ENCODE results near the gene RIN1. TPM values are rescaled to one million over a fixed set of nuclear protein-coding genes. Genes with fewer than 3 reads are reported as not detected.
A peak's percentile ranks its signal among the peaks of the same experiment; 100 is the strongest.

Gene RIN1
- total and polyA plus RNA-seq, 2 of the 13 experiments (the other 11 are each of a cell fraction or from before 2014, with no cell fraction given) = 2.4 to 4.1 TPM

- no peaks in the 10 kb centered on the region for H4K20me1 ChIP-seq (ENCODE audit: insufficient read depth, low read length)
- peak; percentile 85 for TF ChIP-seq ZNF768 (CRISPR knock-in tag; IDR thresholded peaks at IDR 0.05)
- peak; percentile 79 for TF ChIP-seq ZMYM3 (CRISPR knock-in tag; IDR thresholded peaks at IDR 0.05)
- TF ChIP-seq ZNF232 (CRISPR knock-in tag; IDR thresholded peaks at IDR 0.05; ENCODE audit: borderline replicate concordance) = no peak
- FAIRE-seq = no peak
- DNase-seq (ENCODE audit: low spot score) = no peak
- BruUV-seq (replicated peaks) = no TSS peak
- no peak overlapping the region for H2AFZ ChIP-seq (ENCODE audit: low read length)
- H3K27ac ChIP-seq (ENCODE audit: extremely low read length, insufficient read depth, low read length) = peak overlapping the region; percentile 97
- H3K9me3 ChIP-seq (ENCODE audit: low read length) = no peaks in the 10 kb centered on the region
- peaks cover 61% of the 10 kb centered on the region for H3K4me1 ChIP-seq (ENCODE audit: insufficient read depth, low read length)
- 0% methylated on average over 1 of the region's 1 CpG for WGBS (ENCODE audit: low lambda C conversion rate)
- H3K9ac ChIP-seq (ENCODE audit: insufficient read depth, low read depth, low read length) = peak overlapping the region; percentile 83
- H3K27me3 ChIP-seq (ENCODE audit: control insufficient read depth in 1 of 2, insufficient read depth in 2 of 2, low read length in 2 of 2) = 0 out of 5 replicates have a peak, but pooled peaks cover 0 to 3% of the 10 kb centered on the region in 2 experiments
- H3K4me3 ChIP-seq (replicated peaks in 1 of 3; ENCODE audit: insufficient read depth in 1 of 3, low read depth in 2 of 3, low read length in 3 of 3) = peak overlapping the region in 2 of 3 experiments; percentile 67 to 93; a peak in 3 of 6 replicates
- H3K79me2 ChIP-seq (ENCODE audit: insufficient read depth, low read length) = no peaks in the 10 kb centered on the region
- ChIA-PET CTCF (ENCODE audit: low intra/inter-chr PET ratio, low total read pairs) (interaction anchor here (4.2 kb wide), 1 partner anchor 23 kb away, joined by 32 read pairs; the partner anchor contains the start of gene RIN1), POLR2A (interaction anchor here (1.3 to 5.2 kb wide), 9 partner anchors 8 to 37 kb away, joined by 3 to 121 read pairs (median 27); partner anchors contain the start of genes B4GAT1, RIN1, TMEM151A and YIF1A)
- intact Hi-C loops (cut with micrococcal nuclease; ENCODE audit: unreplicated experiment) = loop anchor here (10.0 kb wide), 1 partner anchor 71 kb away; no protein-coding TSS in a partner anchor
- H3K4me2 ChIP-seq (ENCODE audit: low read depth, low read length) = peak overlapping the region; percentile 89
- no peaks in the 10 kb centered on the region for H3K36me3 ChIP-seq (replicated peaks in 1 of 2; ENCODE audit: control insufficient read depth in 1 of 2, insufficient read depth in 2 of 2, low read length in 2 of 2)
- in situ Hi-C loops (cut with HindIII; ENCODE audit: extremely low pct_ligation_motif_present, low pct_unique_long_range_greater_than_20kb) = no loop called here
- ATAC-seq = no peak
These were observed 22.1 kb downstream of the RIN1 start for GRCh38 chr11:66314186-66314501.

- DNase-seq (ENCODE audit: low spot score) (peak; percentile 69), ATAC-seq (peak; percentile 11), FAIRE-seq (peak; percentile 50)
- in situ Hi-C loops (cut with HindIII; ENCODE audit: extremely low pct_ligation_motif_present, low pct_unique_long_range_greater_than_20kb) (no loop called here), intact Hi-C loops (cut with micrococcal nuclease; ENCODE audit: unreplicated experiment) (loop anchor here (10.0 kb wide), 1 partner anchor 71 kb away; no protein-coding TSS in a partner anchor)
- TSS peak; percentile 85 for BruUV-seq (replicated peaks)
- ChIA-PET POLR2A (interaction anchor here (0.8 to 5.2 kb wide), 27 partner anchors 8 to 529 kb away, joined by 3 to 121 read pairs (median 9); partner anchors contain the start of genes B4GAT1, BANF1, BRMS1 and CCDC85B), CTCF (ENCODE audit: low intra/inter-chr PET ratio, low total read pairs) (interaction anchor here (2.8 to 4.2 kb wide), 2 partner anchors 8 to 23 kb away, joined by 24 to 32 read pairs; partner anchors contain the start of gene RIN1)
- H3K27me3 ChIP-seq (ENCODE audit: control insufficient read depth in 1 of 2, insufficient read depth in 2 of 2, low read length in 2 of 2) = 0 out of 5 replicates have a peak, but pooled peaks cover 0 to 3% of the 10 kb centered on the region in 2 experiments
- H3K9ac ChIP-seq (ENCODE audit: insufficient read depth, low read depth, low read length) = peak overlapping the region; percentile 83
- no peak overlapping the region for H2AFZ ChIP-seq (ENCODE audit: low read length)
- no peaks in the 10 kb centered on the region for H3K79me2 ChIP-seq (ENCODE audit: insufficient read depth, low read length)
- peaks cover 57% of the 10 kb centered on the region for H3K4me1 ChIP-seq (ENCODE audit: insufficient read depth, low read length)
- H3K9me3 ChIP-seq (ENCODE audit: low read length) = no peaks in the 10 kb centered on the region
- H3K4me3 ChIP-seq (replicated peaks in 1 of 3; ENCODE audit: insufficient read depth in 1 of 3, low read depth in 2 of 3, low read length in 3 of 3) = peak overlapping the region; percentile 67 to 93 (median 71)
- H3K4me2 ChIP-seq (ENCODE audit: low read depth, low read length) = peak overlapping the region; percentile 89
- no peaks in the 10 kb centered on the region for H3K36me3 ChIP-seq (replicated peaks in 1 of 2; ENCODE audit: control insufficient read depth in 1 of 2, insufficient read depth in 2 of 2, low read length in 2 of 2)
- H4K20me1 ChIP-seq (ENCODE audit: insufficient read depth, low read length) = no peaks in the 10 kb centered on the region
- WGBS (ENCODE audit: low lambda C conversion rate) = 5% methylated on average over 6 of the region's 38 CpGs
- H3K27ac ChIP-seq (ENCODE audit: extremely low read length, insufficient read depth, low read length) = peak overlapping the region; percentile 97
- TF ChIP-seq PTBP1 (IDR thresholded peaks at IDR 0.05; ENCODE audit: low read depth, low read length, poor library complexity, severe bottlenecking) = peak; percentile 32
- peak; percentile 87 for TF ChIP-seq ZFX (CRISPR knock-in tag; IDR thresholded peaks at IDR 0.05; ENCODE audit: low read depth)
- 0 out of 2 replicates have a peak, but pooled peaks have one; percentile 25 for TF ChIP-seq HINFP (CRISPR knock-in tag; IDR thresholded peaks at IDR 0.05; ENCODE audit: low read depth)
- TF ChIP-seq ZNF891 (CRISPR knock-in tag; IDR thresholded peaks at IDR 0.05) = 0 out of 2 replicates have a peak, but pooled peaks have one; percentile 30
- no peak for TF ChIP-seq GPBP1L1 (CRISPR knock-in tag; IDR thresholded peaks at IDR 0.05)
- TF ChIP-seq MIER3 (CRISPR knock-in tag; IDR thresholded peaks at IDR 0.05; ENCODE audit: borderline replicate concordance) = no peak
- TF ChIP-seq RARA (CRISPR knock-in tag; IDR thresholded peaks at IDR 0.05) = no peak
- no peak for TF ChIP-seq PITX1 (CRISPR knock-in tag; IDR thresholded peaks at IDR 0.05)
- TF ChIP-seq POLR2AphosphoS5 (IDR thresholded peaks at IDR 0.05; ENCODE audit: low read depth, low read length) = peak; percentile 81
- no peak for TF ChIP-seq TSC22D2 (CRISPR knock-in tag; IDR thresholded peaks at IDR 0.05; ENCODE audit: borderline replicate concordance)
- peak; percentile 74 for TF ChIP-seq PHF8 (CRISPR knock-in tag; IDR thresholded peaks at IDR 0.05)
These were observed 22.7 kb downstream of the RIN1 start for GRCh38 chr11:66313321-66314185.

Measured in HepG2 (cell line).